Activated naive CD8-positive, alpha-beta T cell treated with anti-CD3 and anti-CD28 coated beads for 36 hours (primary cell): ENCODE results near the gene KLHL11. TPM values are rescaled to one million over a fixed set of nuclear protein-coding genes. Genes with fewer than 3 reads are reported as not detected.
"Not testable (repeated sequence)": the region's sequence is repeated elsewhere in the genome, so short reads cannot be mapped to it uniquely, and the experiment has no call there.

Experiments used
- DNase-seq: peaks from one replicate; pipeline ENCODE4 v3.0.0; 2021
- H3K27ac Mint-ChIP-seq: one replicate; pipeline ENCODE4 v1.8.0; 2022; ENCODE audit warnings: mild to moderate bottlenecking, moderate library complexity, mixed read lengths
- H3K27me3 Mint-ChIP-seq: one replicate; pipeline ENCODE4 v1.8.0; 2022; ENCODE audit warnings: mild to moderate bottlenecking, mixed read lengths
- H3K36me3 Mint-ChIP-seq: one replicate; pipeline ENCODE4 v1.8.0; 2021; ENCODE audit warnings: mild to moderate bottlenecking, mixed read lengths
- H3K4me1 Mint-ChIP-seq: one replicate; pipeline ENCODE4 v1.8.0; 2021; ENCODE audit warnings: mixed read lengths
- H3K4me3 Mint-ChIP-seq: one replicate; pipeline ENCODE4 v1.8.0; 2022; ENCODE audit warnings: mild to moderate bottlenecking, moderate library complexity, mixed read lengths
- H3K9me3 Mint-ChIP-seq: one replicate; pipeline ENCODE4 v1.8.0; 2022; ENCODE audit warnings: mixed read lengths
- total RNA-seq, 2 experiments: library from RNA; stranded (reverse); gene quantifications; one replicate each; pipeline ENCODE4 v1.2.3, GENCODE V29; 2021

Gene KLHL11
- total RNA-seq, 2 experiments from 2014 or later: 17.5 to 17.6 TPM

DNA sequence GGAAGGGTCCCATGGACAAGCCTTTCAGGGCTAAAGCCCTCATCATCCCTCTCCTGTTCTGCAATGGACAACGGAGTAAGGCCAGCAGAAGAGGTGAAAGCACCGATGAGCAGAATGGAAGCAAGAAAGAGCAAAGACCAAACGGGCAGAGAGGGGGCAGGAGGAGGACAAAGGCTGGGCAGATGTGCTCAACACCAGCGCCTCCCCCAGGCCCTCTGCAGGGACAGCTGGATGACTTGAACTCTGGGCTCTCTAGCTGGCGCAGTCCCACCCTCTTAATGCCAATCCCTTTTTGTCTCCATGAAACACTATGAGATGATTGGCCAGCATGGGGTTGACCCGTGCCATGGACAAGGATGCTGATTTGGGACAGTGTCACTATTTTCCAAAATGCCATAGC, 31.5 kb upstream of the KLHL11 start:
- Mint-ChIP-seq H3K4me1 (no peaks in the 10 kb centered on the region), H3K27me3 (no peaks in the 10 kb centered on the region), H3K9me3 (no peaks in the 10 kb centered on the region), H3K4me3 (no peak overlapping the region), H3K36me3 (peaks cover 23% of the 10 kb centered on the region), H3K27ac (no peak overlapping the region)
- DNase-seq: no peak

DNA sequence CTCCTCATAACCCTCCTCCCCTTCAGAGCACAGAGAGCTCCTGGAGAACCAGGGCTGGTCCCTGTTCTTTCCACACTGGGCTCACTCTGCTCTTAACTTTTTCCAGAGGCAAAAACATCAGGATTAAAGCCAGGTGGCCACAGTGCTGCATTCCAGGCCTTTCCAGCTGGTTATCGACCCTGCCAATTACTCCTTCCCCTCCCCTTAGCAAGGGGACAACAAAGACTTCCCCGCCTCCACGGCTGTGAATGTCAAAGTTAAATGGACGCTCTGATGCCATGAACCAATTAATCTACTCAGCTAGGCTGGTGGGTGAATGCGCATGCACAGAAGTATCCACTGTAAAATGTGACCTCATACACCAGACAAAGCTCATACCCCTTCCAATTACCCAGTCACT, 30.4 kb upstream of the KLHL11 start:
- Mint-ChIP-seq H3K4me1 (no peaks in the 10 kb centered on the region), H3K9me3 (no peaks in the 10 kb centered on the region), H3K27me3 (no peaks in the 10 kb centered on the region), H3K36me3 (peaks cover 15% of the 10 kb centered on the region), H3K4me3 (no peak overlapping the region), H3K27ac (no peak overlapping the region)
- DNase-seq: no peak

DNA sequence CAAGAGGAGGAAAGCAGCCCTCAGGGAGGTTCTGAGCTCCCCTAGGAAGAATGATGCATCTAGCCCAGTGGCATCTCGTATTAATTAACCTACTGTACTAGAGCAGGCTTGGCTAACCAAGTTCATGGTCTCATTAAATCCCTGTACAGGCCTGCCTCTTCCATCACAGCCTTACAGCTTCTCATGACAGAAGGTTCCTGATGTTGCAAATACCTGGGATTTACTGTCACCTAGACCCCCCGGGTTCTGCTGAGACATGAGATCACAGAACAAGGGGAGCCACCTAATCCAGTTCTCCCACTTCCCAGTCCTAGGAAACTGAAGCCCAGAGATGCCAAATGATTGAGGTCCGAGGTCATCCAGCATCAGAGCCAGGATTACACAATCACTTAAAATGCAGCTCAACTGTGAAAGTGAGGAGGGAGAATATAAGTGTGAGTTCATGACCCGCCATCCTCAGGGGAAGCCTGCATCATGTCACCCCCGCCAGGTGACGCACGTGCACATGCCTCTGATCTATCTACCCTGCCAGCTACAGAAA, 29.6 kb upstream of the KLHL11 start:
- no peaks in the 10 kb centered on the region for H3K27me3 Mint-ChIP-seq
- no peaks in the 10 kb centered on the region for H3K4me1 Mint-ChIP-seq
- peaks cover 17% of the 10 kb centered on the region for H3K36me3 Mint-ChIP-seq
- DNase-seq: no peak
- H3K9me3 Mint-ChIP-seq: no peaks in the 10 kb centered on the region
- H3K4me3 Mint-ChIP-seq: no peak overlapping the region
- no peak overlapping the region for H3K27ac Mint-ChIP-seq

DNA sequence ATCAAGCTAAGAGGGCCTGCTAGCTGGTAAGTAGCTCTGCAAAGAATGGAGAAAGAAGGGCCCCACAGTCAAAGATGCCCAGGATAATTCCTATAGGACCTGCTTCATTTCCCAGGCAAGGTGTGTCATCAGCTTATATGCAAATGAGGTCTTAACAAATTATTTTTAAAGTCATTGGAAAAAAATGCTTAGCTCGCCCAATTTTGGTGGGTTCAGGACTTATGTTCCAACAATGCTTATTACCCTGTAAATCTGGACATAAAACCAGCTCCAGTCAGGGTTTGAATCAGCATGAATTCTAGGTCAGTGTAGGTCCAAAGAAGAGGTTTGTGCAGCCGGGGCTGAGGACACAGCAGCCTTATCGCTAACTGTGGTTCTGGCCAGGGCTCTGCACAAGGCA, 28.2 kb upstream of the KLHL11 start:
- no peak overlapping the region for H3K27ac Mint-ChIP-seq
- H3K4me3 Mint-ChIP-seq: no peak overlapping the region
- no peak for DNase-seq
- no peaks in the 10 kb centered on the region for H3K4me1 Mint-ChIP-seq
- H3K36me3 Mint-ChIP-seq: peaks cover 15% of the 10 kb centered on the region
- H3K27me3 Mint-ChIP-seq: no peaks in the 10 kb centered on the region
- no peaks in the 10 kb centered on the region for H3K9me3 Mint-ChIP-seq

DNA sequence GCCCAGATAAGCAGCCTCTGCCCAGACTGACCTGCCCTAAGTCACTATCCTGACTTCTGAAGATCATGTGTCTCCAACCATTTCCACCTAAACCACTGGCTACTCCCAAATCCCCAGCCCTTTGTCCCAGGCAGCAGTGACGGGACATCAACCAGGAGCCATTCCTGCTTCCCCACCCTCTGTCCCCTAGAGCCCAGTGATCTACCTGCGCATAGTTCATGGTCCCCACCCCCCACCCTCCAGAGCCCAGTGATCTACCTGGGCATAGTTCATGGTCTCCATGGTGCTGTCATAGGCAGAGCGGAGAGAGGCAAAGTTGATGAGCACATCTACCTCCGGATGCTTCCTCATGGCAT, 26.8 kb upstream of the KLHL11 start:
- H3K36me3 Mint-ChIP-seq: peaks cover 27% of the 10 kb centered on the region
- no peak overlapping the region for H3K4me3 Mint-ChIP-seq
- no peaks in the 10 kb centered on the region for H3K9me3 Mint-ChIP-seq
- H3K27ac Mint-ChIP-seq: no peak overlapping the region
- no peak for DNase-seq
- no peaks in the 10 kb centered on the region for H3K27me3 Mint-ChIP-seq
- no peaks in the 10 kb centered on the region for H3K4me1 Mint-ChIP-seq

DNA sequence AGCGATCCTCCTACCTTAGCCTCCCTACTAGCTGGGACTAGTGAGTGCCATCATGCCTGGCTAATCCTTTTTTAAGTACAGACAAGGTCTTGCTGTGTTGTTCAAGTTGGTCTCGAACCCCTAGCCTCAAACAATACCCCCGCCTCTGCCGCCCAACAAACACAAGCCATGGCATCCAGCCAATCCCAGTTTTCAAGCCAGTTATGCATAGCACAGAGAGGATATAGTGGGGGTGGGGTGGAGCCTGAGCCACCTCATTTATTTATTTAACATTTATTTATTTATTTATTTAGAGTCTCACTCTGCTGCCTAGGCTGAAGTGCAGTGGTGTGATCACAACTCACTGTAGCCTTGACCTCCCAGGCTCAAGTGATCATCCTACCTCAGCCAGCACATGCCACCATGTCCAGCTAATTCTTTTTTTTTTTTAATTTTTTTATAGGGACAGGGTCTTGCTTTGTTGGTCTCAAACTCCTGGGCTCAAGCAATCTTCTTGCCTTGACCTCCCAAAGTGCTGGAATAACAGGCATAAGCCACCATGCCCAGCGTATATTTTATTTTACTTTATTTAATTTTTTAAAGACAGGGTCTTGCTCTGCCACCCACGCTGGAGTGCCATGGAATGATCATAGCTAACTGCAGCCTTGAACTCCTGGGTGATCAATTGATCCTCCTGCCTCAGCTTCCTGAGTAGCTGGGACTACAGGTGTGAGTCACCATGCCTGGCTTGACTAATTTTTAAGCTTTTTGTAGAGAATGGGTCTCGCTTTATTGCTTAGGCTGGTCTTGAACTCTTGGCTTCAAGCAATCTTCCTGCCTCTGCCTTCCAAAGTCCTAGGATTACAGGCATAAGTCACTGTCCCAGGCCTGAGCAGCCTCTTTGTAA, 26.2 kb upstream of the KLHL11 start:
- no peaks in the 10 kb centered on the region for H3K4me1 Mint-ChIP-seq
- H3K4me3 Mint-ChIP-seq: no peak overlapping the region
- no peaks in the 10 kb centered on the region for H3K9me3 Mint-ChIP-seq
- H3K27me3 Mint-ChIP-seq: no peaks in the 10 kb centered on the region
- no peak overlapping the region for H3K27ac Mint-ChIP-seq
- H3K36me3 Mint-ChIP-seq: peaks cover 27% of the 10 kb centered on the region
- DNase-seq: no peak

DNA sequence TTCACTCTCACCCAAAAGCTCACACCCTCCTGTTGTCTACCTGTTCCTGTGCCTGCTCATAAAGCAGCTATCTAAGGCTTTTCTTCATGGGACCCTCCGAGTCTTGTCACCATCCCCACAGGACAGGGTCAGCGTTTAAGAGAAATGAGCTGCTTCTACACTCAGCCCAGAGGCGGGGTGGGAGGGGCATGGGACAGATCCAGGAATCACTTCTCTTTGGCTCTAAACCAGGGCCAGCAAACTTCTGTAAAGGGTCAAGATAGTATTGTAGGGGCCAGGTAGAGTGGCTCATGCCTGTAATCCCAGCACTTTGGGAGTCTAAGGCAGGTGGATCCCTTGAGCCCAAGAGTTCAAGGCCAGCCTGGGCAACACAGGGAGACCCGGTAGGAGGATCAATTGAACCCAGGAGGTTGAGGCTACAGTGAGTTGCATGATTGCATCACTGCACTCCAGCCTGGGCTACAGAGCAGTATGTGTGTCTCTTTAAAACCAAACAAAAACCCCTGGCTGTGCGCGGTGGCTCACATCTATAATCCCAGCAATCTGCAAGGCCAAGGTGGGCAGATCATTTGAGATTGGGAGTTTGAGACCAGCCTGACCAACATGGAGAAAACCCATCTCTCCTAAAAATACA, 23.2 kb upstream of the KLHL11 start:
- no peaks in the 10 kb centered on the region for H3K4me1 Mint-ChIP-seq
- H3K4me3 Mint-ChIP-seq: no peak overlapping the region
- H3K27me3 Mint-ChIP-seq: no peaks in the 10 kb centered on the region
- no peak for DNase-seq
- H3K27ac Mint-ChIP-seq: no peak overlapping the region
- H3K9me3 Mint-ChIP-seq: no peaks in the 10 kb centered on the region
- H3K36me3 Mint-ChIP-seq: peaks cover 31% of the 10 kb centered on the region

DNA sequence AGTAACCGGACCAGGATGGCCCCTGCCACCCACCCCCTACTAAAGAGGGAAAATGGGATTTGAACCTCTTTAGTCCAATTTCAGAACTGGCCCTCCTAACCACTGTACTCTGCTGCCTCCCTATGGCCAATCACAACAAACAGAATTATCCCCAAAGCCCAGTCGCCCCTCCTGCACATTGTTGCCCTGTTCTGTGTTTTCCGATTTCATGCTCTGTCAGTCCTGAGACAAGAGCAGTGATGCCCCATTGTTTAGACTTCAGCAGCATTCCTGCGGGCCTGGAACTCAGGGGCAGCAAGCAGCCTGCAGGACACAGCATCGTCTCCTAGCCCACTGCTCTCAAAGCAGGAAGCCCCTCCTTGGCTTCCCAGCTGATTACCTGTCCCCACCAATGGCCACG, 20.5 kb upstream of the KLHL11 start:
- no peaks in the 10 kb centered on the region for H3K4me1 Mint-ChIP-seq
- H3K9me3 Mint-ChIP-seq: no peaks in the 10 kb centered on the region
- H3K27me3 Mint-ChIP-seq: no peaks in the 10 kb centered on the region
- H3K4me3 Mint-ChIP-seq: no peak overlapping the region
- no peak for DNase-seq
- H3K27ac Mint-ChIP-seq: no peak overlapping the region
- peaks cover 36% of the 10 kb centered on the region for H3K36me3 Mint-ChIP-seq

DNA sequence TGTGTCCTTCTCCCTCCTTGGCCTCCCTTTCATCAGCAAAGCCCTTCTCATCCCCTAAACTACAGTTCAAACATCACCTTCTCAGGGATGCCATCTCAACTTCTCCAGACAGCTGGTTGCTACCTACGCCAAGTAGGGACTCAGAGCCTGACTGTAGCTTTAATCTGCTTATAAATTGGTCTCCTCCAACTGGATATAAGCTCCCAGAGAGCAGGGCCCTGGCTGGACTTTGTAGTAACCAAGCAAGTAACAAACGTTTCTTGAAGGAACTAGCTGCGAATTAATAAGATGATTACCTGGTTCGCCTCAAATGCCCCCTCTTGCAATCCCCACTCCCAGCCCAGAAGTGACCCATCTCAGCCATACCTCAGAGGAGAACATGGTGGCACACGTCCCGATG, 17.5 kb upstream of the KLHL11 start:
- Mint-ChIP-seq H3K9me3 (no peaks in the 10 kb centered on the region), H3K4me3 (no peak overlapping the region), H3K36me3 (peaks cover 36% of the 10 kb centered on the region), H3K27ac (no peak overlapping the region), H3K27me3 (no peaks in the 10 kb centered on the region), H3K4me1 (no peaks in the 10 kb centered on the region)
- DNase-seq: no peak

DNA sequence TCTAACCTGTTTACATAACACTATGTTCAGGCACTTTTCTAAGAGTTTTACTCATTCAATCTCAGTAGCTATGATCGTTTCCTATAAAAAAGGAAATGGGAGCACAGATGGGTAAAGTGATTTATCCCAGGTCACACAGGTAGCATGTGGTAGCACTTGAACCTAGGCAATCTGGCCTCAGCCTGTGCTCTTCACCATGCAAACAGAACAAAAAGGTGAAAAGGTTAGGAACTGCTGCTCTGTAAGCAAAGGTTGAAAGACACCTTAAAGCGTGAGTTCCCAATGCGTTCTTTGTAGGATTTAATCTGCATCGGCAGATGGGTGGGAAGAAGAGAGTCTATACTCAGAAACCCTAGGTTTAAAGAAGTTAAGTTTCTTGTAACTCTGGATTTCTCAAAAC, 14.9 kb upstream of the KLHL11 start:
- Mint-ChIP-seq H3K36me3 (peaks cover 35% of the 10 kb centered on the region), H3K27me3 (no peaks in the 10 kb centered on the region), H3K4me3 (no peak overlapping the region), H3K9me3 (no peaks in the 10 kb centered on the region), H3K4me1 (no peaks in the 10 kb centered on the region), H3K27ac (no peak overlapping the region)
- no peak for DNase-seq

DNA sequence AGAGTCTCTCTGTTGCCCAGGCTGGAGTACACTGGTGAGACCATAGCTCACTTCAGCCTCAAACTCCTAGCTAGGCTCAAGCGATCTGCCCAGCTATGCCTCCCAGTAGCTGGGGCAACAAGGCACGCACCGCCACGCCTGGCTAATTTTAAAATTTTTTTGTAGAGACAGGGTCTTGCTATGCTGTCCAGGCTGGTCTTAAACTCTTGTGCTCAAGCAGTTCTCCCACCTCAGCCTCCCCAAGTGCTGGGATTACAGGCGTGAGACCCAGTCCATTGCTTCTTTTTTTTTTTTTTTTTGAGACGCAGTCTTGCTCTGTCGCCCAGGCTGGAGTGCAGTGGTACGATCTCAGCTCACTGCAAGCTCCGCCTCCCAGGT, 9.1 kb upstream of the KLHL11 start:
- not testable (repeated sequence) for H3K9me3 Mint-ChIP-seq, H3K4me3 Mint-ChIP-seq, DNase-seq, H3K27ac Mint-ChIP-seq, H3K27me3 Mint-ChIP-seq, H3K4me1 Mint-ChIP-seq
- peaks cover 36% of the 10 kb centered on the region for H3K36me3 Mint-ChIP-seq

DNA sequence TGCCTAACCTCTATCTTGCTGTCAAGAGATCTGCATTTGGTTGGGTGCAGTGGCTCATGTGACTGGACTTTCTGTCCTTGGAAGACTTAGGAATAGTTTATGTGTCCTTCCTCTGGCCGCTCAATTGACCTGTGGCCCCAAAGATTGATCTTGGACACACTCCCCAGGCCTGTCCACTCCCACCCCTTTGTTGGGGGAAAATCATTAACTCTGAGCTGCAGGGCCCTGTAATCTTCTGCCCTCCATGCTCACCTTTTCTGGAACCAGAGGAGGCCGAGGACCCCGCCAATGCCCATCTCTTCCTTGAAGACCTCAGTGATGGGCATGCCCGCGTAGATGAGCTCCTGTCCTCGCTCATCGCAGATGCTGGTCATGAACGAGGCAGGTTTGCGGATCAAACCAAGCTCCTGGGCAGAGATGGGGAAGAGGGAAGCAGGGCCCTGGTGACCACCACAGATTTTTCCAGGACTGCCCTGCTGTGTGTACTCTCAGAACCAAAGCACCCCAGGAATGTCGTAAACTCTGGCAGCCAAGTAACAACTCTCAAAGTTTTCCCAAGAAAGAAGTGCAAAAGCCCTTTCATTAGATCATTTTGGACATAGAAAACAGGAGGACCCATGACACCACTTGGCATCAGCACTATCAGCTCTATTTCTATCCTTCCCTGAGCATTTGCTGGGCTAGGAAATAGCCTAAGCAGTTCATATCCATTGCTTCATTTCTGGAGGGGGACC, 8.5 kb upstream of the KLHL11 start:
- Mint-ChIP-seq H3K27me3 (no peaks in the 10 kb centered on the region), H3K4me1 (peaks cover 10% of the 10 kb centered on the region), H3K27ac (no peak overlapping the region), H3K36me3 (peaks cover 35% of the 10 kb centered on the region), H3K4me3 (no peak overlapping the region), H3K9me3 (no peaks in the 10 kb centered on the region)
- DNase-seq: no peak

DNA sequence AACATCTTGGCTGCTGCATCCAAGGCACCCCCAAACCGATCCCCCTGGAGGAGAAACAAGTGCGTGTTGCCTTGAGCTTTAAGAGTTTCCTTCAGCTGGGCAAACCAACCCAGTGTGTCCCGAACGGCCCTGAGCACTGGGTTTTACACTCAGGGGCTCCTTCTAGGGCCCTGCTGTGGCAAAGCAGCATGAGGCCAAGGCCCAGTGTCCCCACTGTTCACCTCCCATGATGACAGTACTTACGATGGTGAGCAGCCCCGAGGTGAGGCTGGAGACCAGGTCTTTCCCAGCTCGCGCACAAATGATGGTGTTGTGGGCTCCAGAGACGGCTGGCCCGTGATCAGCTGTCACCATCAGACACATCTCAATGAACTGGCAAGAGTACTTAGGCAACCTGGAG, 6.6 kb upstream of the KLHL11 start:
- H3K4me3 Mint-ChIP-seq: no peak overlapping the region
- H3K4me1 Mint-ChIP-seq: peaks cover 23% of the 10 kb centered on the region
- peaks cover 26% of the 10 kb centered on the region for H3K36me3 Mint-ChIP-seq
- no peak for DNase-seq
- no peaks in the 10 kb centered on the region for H3K27me3 Mint-ChIP-seq
- H3K27ac Mint-ChIP-seq: no peak overlapping the region
- no peaks in the 10 kb centered on the region for H3K9me3 Mint-ChIP-seq

DNA sequence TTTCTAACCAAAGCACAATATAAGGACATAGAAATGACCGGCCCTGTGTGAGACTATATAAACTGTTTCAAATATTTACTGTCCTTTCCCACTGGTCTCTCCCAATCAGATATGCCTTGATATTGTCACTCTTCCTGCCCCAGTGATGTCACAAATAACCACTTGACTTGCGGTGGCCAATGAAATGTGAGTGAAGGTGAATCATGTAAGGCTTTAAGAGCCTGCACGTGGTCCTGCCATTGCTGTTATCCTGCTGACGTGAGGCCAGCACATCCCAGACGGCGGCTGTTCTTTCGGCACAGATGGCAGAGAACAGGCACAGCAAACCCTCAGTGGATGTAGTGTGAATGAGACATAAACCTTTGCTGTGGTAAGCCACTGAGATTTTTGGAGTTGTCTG, 5.4 kb upstream of the KLHL11 start:
- no peaks in the 10 kb centered on the region for H3K9me3 Mint-ChIP-seq
- H3K36me3 Mint-ChIP-seq: peaks cover 27% of the 10 kb centered on the region
- H3K27me3 Mint-ChIP-seq: no peaks in the 10 kb centered on the region
- no peak overlapping the region for H3K4me3 Mint-ChIP-seq
- H3K4me1 Mint-ChIP-seq: peaks cover 24% of the 10 kb centered on the region
- DNase-seq: no peak
- peak overlapping the region; percentile 9 for H3K27ac Mint-ChIP-seq

DNA sequence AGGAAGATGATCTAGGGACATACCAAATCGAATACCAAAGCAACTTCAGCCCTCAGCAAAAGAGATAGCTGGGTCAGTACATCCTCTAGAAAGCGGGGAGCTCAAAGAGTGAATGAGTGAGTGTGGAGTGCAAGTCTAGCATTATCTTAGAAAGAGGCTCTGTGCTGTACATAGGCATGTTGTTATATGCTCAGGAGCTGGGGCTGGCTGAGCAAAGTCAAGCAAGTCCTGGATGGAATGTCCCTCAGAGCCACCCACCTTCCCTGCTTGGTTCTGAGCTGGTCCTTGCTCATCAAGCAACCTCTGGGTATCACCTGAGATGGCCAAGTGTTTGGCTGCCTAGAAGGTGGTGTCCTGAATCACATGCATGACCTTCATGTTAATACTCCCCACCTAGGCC, 4.9 kb upstream of the KLHL11 start:
- DNase-seq: no peak
- peaks cover 27% of the 10 kb centered on the region for H3K36me3 Mint-ChIP-seq
- no peaks in the 10 kb centered on the region for H3K27me3 Mint-ChIP-seq
- H3K9me3 Mint-ChIP-seq: no peaks in the 10 kb centered on the region
- H3K4me3 Mint-ChIP-seq: no peak overlapping the region
- peak overlapping the region; percentile 80 for H3K27ac Mint-ChIP-seq
- peaks cover 26% of the 10 kb centered on the region for H3K4me1 Mint-ChIP-seq
